Upper lobe of right lung (tissue), 1 donor: ENCODE measurements around the gene DYRK1A. TPM values are rescaled to one million over a fixed set of nuclear protein-coding genes. Genes with fewer than 3 reads are reported as not detected.

Experiments
- ATAC-seq: fragments of 200-7000 bp; cut with Tn5 transposase; one replicate; pipeline ENCODE4 v1.9.1; 2020; ENCODE audit warnings: mild to moderate bottlenecking, moderate library complexity
- DNase-seq: peaks from one replicate; pipeline ENCODE4 v3.0.0-alpha.2; 2020
- H3K27ac ChIP-seq: fragments of 200-600 bp; one replicate; pipeline ENCODE4 v1.8.0; 2022
- H3K27me3 ChIP-seq: fragments of 200-600 bp; one replicate; pipeline ENCODE4 v1.8.0; 2022; ENCODE audit warnings: mild to moderate bottlenecking
- H3K36me3 ChIP-seq: fragments of 200-600 bp; one replicate; pipeline ENCODE4 v1.8.0; 2022
- H3K4me1 ChIP-seq: fragments of 200-600 bp; one replicate; pipeline ENCODE4 v1.8.0; 2022
- H3K4me3 ChIP-seq: fragments of 200-600 bp; one replicate; pipeline ENCODE4 v1.8.0; 2022; ENCODE audit warnings: mild to moderate bottlenecking
- H3K9me3 ChIP-seq: fragments of 200-600 bp; one replicate; pipeline ENCODE4 v1.8.0; 2022
- intact Hi-C: fragments of 100-400 bp; cut with DNase I; formaldehyde crosslinking; loops from one replicate; pipeline ENCODE4 v1.11.0; 2022
- total RNA-seq: library from RNA; stranded (reverse); fragmentation: NEBNext Ultra II Directional; extraction: Animal tissue kit (Norgen Biotek cat#: 25700); gene quantifications from one replicate; pipeline ENCODE4 v1.2.1, GENCODE V29; 2021
- TF ChIP-seq, protein P1 (sequence below): fragments of 200-600 bp; IDR thresholded peaks from one replicate; pipeline ENCODE4 v1.8.0; 2022; ENCODE audit warnings: antibody characterized with exemption
- donor health status: DM: no; HTN: yes; CAD: no; lungs with severe emphysema.

Gene DYRK1A
- total RNA-seq, 1 donor from 2014 or later: 70.9 TPM

DNA sequence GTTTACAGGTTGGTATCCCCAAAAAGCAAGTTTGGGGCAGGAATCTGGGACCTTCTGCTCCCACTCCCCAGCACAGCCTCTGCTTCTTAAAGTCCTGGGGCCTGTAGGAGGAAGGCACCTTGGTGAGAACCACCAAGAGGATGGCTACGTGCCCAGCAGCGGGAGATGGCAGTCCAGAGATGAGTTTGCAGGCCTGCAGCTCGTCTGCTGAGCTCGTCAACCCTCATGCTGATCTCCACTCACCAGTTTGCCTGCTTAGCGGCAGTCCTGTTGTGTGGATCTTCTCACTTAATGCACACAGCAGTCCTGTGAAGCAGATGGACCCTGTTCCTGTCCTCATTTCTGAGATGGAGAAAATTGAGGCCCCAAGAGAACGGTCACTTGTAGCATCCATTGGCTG lies 160.5 kb downstream of the DYRK1A start:
- Histone ChIP-seq H3K9me3 (no peaks in the 10 kb centered on the region), H3K4me3 (no peak overlapping the region), H3K36me3 (no peaks in the 10 kb centered on the region), H3K27ac (no peak overlapping the region), H3K27me3 (no peaks in the 10 kb centered on the region), H3K4me1 (peaks cover 13% of the 10 kb centered on the region)
- intact Hi-C loops: no loop called here
- TF ChIP-seq, protein P1, sequence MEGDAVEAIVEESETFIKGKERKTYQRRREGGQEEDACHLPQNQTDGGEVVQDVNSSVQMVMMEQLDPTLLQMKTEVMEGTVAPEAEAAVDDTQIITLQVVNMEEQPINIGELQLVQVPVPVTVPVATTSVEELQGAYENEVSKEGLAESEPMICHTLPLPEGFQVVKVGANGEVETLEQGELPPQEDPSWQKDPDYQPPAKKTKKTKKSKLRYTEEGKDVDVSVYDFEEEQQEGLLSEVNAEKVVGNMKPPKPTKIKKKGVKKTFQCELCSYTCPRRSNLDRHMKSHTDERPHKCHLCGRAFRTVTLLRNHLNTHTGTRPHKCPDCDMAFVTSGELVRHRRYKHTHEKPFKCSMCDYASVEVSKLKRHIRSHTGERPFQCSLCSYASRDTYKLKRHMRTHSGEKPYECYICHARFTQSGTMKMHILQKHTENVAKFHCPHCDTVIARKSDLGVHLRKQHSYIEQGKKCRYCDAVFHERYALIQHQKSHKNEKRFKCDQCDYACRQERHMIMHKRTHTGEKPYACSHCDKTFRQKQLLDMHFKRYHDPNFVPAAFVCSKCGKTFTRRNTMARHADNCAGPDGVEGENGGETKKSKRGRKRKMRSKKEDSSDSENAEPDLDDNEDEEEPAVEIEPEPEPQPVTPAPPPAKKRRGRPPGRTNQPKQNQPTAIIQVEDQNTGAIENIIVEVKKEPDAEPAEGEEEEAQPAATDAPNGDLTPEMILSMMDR: no peak
- DNase-seq (no peak), ATAC-seq (no peak)

DNA sequence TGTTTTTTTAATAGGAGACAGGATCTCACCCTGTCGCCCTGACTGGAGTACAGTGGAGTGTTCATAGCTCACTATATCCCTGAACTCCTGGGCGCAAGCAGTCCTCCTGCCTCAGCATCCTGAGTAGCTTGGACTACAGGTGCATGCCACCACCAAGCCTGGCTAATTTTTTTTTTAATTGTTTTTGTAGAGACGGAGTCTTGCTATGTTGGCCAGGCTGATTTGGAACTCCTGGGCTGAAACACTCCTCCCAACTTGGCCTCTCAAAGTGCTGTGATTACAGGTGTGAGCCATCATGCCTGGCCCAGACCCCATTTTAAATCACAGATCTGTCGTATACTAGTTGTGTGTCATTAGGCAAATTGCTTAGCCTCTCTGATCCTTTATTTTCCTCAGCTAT lies 161.1 kb downstream of the DYRK1A start:
- TF ChIP-seq, protein P1: no peak
- no peaks in the 10 kb centered on the region for H3K36me3 ChIP-seq
- no peak overlapping the region for H3K4me3 ChIP-seq
- H3K27me3 ChIP-seq: no peaks in the 10 kb centered on the region
- no peak for DNase-seq
- ATAC-seq: no peak
- H3K4me1 ChIP-seq: peaks cover 14% of the 10 kb centered on the region
- H3K27ac ChIP-seq: no peak overlapping the region
- no peaks in the 10 kb centered on the region for H3K9me3 ChIP-seq
- intact Hi-C loops: no loop called here

DNA sequence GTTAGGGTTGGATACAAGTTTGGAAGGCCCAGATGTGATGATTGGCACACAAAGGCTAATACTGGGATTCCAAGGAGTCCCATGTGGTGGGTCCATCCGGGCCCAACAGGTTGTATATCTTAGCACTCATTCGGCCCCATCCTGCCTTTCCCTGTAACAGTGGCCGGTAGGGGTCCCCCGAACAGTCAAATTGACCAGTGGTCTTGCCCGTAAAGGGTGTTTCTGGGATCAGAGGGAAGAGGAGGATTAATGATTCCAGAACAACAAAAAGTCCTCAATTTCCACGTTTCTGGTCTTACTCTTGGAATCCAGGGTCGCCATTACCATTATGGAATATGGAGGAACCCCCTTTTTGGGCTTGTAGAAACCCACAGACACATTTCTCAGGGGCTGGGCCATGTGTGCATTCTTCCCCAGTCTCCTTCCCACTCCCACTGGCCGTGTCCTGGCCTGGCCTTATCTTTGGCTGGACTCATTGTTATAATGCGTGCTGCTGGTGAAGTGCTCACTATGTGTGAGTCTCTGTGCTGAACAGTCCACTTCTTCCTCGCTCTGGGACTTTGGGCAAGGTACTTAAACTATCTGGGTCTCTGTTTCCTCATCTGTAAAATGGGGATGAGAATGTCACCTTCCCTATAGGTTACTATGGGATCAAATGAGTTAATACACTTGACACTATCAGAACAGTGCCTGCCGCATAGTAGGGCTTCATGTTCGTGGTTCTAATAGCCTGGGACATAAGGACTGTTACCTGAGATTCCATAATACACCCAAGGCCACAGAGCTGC lies 161.8 kb downstream of the DYRK1A start:
- peaks cover 14% of the 10 kb centered on the region for H3K4me1 ChIP-seq
- H3K9me3 ChIP-seq: no peaks in the 10 kb centered on the region
- ATAC-seq: no peak
- intact Hi-C loops: no loop called here
- H3K27me3 ChIP-seq: no peaks in the 10 kb centered on the region
- TF ChIP-seq, protein P1: no peak
- no peak overlapping the region for H3K27ac ChIP-seq
- DNase-seq: no peak
- no peak overlapping the region for H3K4me3 ChIP-seq
- no peaks in the 10 kb centered on the region for H3K36me3 ChIP-seq

DNA sequence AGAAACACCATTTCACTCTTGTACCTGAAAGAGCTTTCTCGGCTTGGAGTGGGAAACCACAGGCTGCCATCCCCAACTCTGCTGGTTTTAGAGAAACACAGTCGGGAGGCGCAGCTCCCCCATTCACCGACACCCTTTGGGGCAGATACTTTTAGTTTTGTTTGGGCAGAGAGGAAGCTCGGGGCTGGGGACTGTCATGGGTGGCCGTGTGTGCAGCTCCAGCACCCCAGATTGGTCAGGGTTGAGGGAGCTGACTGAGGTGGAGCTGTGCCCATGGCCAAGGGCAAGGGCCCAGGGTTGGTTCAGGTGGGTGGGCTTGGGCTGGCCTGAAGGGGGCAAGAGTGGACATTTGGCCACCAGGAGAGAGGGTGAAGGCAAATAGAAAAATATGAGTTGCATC lies 163.1 kb downstream of the DYRK1A start:
- ATAC-seq: no peak
- TF ChIP-seq, protein P1: no peak
- Histone ChIP-seq H3K4me3 (no peak overlapping the region), H3K27me3 (no peaks in the 10 kb centered on the region), H3K9me3 (no peaks in the 10 kb centered on the region), H3K27ac (no peak overlapping the region), H3K36me3 (no peaks in the 10 kb centered on the region), H3K4me1 (peaks cover 14% of the 10 kb centered on the region)
- intact Hi-C loops: no loop called here
- no peak for DNase-seq

DNA sequence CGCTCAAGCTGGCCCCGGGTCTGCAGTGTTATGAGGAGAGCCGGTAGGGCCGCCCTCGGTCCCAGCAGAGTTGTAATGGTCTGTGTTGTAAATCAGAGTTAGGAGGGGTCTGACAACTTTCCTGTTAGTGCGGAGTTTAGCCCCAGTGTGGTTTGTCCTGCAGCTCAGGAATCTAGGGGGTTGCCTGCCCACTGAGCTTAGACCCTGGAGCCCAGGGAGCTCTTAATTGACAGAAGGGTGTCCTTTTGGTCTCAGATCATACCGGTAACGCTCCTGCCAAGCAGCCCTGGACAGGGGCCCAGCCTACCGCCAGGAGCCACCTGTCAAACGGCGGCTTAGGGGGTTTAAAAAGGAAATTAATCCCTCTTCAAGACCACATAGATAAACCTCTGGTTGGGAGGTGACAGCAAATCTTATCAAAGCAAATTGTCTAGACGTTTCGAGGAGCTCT lies 164.4 kb downstream of the DYRK1A start:
- H3K4me1 ChIP-seq: peaks cover 14% of the 10 kb centered on the region
- no peak for DNase-seq
- no peaks in the 10 kb centered on the region for H3K9me3 ChIP-seq
- H3K27ac ChIP-seq: no peak overlapping the region
- H3K36me3 ChIP-seq: no peaks in the 10 kb centered on the region
- no peak overlapping the region for H3K4me3 ChIP-seq
- no peaks in the 10 kb centered on the region for H3K27me3 ChIP-seq
- no peak for ATAC-seq
- TF ChIP-seq, protein P1: no peak
- intact Hi-C loops: no loop called here
